ENCODE results near the gene DPPA4.
"Not testable (repeated sequence)": the region's sequence is repeated elsewhere in the genome, so short reads cannot be mapped to it uniquely, and the experiment has no call there.

Gene DPPA4, protein sequence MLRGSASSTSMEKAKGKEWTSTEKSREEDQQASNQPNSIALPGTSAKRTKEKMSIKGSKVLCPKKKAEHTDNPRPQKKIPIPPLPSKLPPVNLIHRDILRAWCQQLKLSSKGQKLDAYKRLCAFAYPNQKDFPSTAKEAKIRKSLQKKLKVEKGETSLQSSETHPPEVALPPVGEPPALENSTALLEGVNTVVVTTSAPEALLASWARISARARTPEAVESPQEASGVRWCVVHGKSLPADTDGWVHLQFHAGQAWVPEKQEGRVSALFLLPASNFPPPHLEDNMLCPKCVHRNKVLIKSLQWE

DNA sequence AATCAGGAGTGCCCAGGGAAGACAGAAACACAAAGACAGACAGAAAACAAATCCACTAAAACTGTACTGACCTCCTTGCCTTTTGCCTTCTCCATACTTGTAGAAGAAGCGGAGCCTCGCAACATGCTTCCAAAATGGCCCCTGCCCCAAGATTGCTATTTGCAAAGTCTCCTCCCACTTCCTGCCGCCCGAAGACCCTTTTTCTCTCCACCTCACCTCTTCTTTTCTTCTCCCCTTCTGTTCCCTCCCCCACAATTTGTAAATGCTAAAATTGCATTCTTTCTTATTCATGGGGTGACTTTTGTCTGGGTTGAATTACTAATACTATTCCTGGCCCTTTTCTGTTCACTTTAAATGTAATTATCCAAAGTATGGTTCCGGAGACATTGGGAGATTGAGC lies at the start of gene DPPA4:
DPPA4 (minus strand) TSS at position 154 of the 400 bp plus-strand sequence; CDS start at position 125, 29 bp downstream.
- DNase-seq: no peak

DNA sequence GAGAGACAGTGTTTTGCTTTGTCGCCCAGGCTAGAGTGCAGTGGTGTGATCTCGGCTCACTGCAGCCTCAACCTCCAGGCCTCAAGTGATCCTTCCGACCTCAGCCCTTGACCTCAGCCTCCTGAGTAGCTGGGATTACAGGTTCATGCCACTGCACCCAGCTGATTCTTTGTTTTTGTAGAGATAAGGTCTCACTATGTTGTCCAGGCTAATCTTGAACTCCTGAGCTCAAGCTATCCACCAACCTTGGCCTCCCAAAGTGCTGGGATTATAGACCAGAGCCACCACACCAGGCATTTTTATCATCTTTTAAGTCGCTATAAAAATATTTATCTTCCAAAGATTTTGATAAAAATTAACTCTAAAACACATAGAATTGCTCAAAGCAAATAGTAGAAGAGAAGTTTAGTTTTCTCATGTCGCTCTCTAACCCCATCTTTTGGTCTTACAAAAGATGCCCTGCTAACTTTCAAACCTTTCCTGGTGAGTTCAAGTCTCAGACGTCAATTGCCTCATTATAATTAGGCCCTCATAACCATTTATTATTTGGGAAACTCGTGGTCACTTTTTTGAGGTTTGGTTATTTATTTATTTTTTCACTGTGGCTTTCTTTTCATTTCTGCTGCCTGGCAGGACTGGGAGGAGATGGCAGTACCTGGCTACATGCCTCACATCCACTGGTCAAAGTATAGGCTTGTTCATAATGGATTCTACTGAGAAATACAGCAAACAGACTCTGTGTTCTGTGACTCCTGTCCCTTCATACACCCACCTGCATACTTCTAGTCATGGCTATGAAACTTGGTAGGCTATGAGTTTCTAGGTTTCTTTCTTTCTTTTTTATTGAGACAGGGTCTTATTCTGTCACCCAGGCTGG lies 48.3 kb upstream of the DPPA4 start:
- DNase-seq: no peak

DNA sequence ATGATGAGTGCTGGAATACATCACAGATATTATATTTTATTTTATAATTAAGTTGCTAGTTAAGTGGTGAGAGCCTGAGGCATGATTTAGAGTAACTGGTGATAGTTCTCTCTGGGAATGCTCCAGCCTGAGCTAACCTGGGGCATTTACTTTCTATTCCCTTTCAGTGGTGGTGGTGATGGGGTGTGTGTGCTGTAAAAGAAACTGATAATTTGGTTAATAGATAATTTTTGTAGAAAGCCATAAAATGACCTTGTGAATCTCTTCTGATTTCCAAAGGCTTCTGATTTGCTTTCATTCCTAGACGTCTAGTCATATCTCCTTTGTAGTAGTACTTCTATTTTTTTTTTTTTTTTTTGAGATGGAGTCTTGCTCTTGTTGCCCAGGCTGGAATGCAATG lies 46.8 kb upstream of the DPPA4 start:
- DNase-seq: no peak

DNA sequence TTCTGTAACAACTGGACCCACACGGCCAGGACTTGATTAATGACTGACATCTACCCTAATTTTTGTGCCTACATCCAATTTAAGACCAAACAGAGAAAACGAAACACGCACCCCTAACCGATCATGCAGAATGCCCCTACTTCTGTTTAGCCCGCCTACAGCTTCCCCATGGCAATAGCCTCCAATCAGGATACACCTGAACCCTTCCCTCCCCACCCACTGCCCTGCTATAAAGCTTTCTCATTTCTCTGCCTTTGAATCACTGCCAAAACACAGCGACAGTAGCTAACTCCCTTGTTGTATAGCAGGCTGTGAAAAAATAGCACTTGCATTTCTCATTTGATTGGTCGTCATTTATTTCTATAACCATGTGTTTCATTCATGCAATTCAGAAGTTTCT lies 45.2 kb upstream of the DPPA4 start:
- no peak for DNase-seq

DNA sequence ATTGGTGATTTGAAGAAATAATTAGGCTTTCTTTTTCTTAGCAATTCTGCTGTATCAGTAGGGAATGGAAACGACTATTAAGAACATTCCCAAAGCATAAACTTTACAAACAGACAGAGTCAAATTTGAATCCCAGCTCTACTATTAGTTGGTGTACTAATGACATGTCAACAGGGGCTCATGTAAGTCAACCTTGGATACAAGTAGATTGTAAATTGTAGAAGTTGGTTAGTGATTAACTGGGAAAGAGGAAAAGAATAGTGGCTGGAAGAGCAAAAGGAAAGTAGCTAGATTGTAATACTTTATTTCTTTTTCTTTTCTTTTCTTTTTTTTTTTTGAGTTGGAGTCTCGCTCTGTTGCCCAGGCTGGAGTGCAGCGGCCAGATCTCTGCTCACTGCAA lies 38.6 kb upstream of the DPPA4 start:
- no peak for DNase-seq

DNA sequence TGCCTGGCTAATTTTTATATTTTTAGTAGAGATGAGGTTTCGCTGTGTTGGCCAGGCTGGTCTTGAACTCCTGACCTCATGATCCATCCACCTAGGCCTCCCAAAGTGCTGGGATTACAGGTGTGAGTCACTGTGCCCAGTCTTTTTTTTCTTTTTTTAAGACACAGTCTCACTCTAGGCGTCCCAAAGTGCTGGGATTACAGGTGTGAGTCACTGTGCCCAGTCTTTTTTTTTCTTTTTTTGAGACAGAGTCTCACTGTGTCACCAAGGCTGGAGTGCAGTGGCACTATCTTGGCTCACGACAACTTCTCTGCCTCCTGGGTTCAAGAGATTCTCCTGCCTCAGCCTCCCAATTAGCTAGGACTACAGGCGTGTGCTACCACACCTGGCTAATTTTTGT lies 37.1 kb upstream of the DPPA4 start:
- not testable (repeated sequence) for DNase-seq

DNA sequence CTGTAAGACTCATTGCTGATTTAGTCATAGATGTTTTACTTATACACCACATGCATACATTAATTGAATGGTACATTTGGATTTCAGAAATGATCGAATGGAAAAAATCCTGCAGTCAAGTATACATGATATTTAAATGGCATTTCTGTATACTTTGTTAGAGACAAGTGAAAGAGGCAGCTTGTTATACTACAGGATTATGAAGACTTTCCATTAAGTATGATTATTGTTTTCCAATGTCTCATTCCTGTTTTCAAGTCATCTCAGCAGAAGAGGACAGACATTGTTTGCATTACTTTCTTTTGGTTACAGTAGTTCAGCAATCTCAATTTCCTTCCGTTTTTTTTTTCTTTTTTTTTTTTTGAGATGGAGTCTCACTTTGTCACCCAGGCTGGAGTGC lies 36.6 kb upstream of the DPPA4 start:
- no peak for DNase-seq

DNA sequence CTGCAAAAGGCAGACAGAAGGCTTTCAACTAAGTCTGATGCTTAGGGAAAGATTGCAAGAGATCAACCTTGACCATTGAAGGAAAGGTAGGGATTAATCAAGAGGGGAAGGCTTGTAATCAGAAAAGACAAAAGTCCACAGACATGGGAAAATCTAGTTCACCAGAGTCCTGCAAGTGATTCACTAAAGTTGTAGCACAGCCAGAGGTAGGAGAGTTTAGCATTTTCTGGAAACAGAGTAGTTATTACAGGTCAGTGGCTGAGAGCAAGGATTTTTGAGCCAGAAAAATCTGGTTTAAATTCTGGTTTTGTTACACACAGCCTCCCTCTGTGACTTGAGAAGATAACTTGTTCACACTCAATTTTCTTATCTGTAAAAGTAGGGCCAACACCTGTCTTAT lies 35.3 kb upstream of the DPPA4 start:
- no peak for DNase-seq

DNA sequence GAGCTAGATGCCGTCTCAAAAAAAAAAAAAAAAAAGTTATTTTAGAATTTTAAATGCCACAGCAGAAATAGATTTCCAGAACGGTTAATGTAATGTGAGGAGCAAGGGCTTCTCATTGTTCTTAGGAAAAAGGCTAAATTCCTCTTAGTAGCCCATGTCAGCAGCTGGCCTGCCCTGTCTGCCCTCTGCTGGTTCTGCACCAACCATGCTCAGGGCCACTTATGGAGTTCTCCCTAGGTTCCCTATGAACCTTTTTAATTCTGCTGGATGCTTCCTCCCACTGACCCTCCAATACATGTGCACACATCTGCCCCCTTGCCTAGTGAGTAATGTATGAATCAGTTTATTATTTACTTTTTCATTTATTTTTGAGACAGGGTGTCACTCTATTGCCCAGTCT lies 32.2 kb upstream of the DPPA4 start:
- no peak for DNase-seq

DNA sequence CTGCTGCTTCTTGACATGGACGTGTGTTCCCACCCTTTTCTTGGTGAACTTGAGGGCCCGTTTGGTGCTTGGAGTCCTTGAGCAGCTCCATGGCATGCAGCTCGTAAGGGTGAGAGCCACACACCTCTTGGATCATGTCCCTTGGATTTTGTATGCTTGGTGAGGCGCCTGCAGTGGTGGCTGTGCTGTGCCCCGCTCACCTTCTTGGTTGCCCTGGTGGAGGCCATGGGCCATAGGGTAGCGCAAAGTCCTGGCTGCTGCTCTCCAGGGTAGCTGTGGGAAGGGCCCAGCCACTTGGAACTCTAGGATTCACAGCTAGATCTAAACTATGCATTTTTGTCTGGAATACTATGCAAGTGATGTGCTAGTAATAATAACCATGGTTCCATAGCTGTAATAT lies 26.7 kb upstream of the DPPA4 start:
- no peak for DNase-seq

DNA sequence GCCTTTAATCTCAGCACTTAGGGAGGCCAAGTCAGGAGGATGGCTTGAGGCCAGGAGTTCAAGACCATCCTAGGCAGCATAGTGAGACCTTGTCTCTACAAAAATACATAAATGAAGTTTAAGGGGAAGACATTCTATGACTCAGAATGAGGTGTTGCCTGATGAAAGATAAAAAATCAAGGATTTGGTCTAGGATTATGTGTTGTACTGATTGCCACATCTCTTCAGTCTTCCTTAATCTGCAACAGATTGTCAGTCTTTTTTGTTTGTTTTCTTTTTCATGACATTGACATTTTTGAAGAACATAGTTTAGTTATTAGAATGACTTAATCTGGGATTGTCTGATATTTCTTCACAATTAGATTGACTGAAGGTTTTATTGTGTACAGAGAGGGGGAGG lies 26.3 kb upstream of the DPPA4 start:
- DNase-seq: no peak

DNA sequence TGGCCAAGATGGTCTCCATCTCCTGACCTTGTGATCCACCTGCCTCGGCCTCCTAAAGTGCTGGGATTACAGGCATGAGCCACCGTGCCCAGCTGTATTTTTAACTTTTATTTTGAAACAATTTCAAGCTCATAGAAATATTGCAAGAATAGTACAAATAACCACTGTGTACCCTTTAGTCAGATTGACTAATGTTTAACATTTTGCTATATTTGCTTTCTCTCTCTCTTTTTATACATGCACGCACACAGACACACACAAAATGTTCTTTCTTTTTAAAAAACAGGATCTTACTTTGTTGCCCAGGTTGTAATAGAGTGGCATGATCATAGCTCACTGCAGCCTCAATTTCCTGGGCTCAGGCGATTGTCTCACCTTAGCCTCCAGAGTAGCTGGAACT lies 25.5 kb upstream of the DPPA4 start:
- DNase-seq: no peak

DNA sequence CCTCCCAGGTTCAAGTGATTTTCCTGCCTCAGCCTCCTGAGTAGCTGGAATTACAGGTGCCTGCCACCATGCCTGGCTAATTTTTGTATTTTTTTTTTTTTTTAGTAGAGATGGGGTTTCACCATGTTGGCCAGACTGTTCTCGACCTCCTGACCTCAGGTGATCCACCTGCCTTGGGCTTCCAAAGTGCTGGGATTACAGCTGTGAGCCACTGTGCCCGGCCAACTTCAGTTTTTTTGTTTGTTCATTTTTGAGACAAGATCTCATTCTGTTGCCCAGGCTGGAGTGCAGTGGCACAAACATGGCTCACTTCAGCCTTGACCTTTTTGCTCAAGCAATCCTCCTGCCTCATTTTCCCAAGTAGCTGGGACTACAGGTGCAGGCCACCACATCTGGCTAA lies 21.5 kb upstream of the DPPA4 start:
- DNase-seq: not testable (repeated sequence)

DNA sequence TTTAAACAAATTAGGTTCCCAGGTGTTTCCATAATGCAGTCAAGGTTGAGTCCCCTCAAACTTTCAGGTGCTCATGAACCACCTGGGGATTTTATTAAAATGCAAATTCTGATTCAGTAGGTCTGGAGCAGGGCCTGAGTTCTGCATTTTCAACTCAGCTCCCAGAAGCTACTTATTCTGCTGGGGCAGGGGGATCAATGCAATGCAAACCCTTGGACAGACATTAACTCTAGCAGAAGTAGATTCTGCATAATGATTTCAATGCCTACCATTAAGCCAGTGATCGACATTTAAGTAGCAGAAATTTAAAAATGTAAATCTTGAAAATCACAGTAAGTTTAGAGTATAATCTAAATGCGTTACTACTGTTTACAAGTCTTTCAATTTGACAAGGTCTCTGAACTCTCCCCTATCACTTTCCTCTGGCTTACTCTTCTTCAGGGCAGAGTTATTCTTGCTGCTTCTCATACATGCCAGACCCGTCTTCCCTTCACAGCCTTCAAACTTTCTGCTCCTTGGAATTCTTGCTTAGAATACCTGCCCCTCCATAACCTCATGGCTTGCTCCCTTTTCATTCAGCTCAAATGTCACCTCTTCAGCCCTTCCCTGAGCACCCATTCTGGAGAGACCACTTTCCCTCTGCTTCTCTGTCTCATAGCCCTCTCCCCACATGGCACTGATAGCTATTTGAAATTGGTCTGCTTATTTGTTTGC lies 19.3 kb upstream of the DPPA4 start:
- no peak for DNase-seq

DNA sequence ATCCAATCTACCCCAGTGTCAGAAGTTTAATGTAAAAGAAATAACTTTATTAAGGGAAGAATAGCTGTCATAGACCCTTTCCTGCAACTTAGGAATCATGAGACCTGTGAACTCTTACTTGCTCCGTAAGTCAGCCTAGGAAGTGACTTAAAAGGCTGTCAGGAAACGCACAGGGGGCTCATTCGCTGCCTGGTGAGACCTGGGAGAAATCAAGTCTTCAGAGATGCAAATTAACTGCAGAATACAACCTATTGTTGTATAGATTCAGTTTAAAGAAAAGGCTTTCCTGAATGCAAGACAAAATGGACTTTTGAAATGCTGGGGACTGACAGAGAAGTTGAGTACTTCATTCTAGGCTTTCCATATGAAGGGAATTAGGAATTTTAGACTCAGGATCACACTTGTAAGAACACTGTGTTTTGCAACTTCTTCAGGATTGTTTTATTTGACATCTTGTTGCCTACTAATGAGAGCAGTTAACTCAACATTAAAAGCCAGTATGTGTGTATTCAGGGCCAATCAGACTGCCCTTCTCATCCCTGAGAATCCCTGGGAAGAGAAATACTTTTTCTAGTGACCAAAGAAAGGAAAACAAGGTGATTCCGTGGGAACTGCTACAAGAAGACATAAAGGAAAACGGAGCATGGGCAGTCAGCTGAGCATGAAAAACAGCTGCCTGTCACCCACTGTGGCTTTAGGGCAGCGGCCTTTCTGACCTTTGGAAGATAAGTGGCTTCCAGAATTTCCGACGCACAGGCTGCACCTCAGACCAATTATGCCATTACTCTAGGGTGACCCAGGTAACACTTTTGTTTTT lies 18.5 kb upstream of the DPPA4 start:
- no peak for DNase-seq

DNA sequence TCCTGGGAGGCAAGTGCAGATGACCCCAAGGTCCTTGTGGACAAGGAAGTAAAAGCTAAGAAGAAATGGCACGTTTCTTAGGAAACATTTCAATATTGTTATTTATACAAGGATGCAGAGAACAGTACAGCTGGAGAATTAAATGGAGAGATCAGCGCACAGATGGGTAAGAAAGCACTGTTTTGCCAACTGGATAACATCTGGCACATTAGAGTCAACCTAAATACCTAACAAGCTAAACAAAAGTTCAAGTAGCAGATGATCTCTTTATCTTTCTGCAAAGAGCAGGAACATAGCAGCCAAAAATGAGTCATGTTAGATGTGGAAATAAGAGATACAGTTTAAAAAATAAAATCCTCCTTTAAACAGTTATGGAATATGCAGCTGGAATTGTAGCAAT lies 15.7 kb upstream of the DPPA4 start:
- DNase-seq: no peak

DNA sequence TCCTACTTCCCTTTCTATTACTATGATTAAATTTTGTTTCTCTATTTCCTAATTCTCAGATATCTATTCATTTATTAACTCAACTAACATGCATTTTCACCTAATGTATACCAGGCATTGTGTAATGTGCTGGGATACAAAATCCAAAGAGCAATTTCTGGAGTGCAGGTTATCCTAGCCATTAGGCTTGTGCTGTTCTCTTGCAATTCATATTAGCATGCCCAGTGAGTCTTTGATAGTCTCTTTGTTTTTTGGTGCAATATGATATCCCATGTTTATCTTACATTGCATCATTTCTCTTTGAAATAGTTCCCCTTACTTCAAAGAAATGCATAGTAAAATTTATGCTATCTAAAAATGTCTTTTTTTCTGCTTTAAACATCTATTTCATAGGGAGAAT lies 13.9 kb upstream of the DPPA4 start:
- DNase-seq: no peak

DNA sequence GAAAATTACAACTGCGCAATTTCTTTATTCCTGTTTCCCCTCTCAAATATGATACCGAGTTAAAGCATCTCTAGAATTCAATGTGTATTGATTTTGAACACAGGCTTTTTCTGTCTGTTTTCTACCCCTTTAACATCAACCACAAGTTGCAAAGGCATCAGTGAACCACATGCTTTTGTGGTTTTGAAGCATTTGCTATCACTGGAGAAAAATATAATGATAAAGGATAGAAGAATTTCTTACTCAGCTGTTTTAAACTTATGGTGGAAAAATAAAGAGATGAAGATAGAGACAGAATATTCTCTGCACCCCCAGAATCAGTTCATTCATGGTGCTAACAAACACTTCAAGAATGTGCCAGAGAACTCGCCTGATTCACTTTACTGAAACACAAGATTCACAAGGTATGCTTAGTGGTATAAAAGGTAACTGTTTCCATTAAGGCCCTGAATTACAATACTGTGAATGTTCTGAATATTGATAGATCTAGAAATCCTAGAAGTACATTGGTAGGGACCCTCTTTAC lies 9.5 kb upstream of the DPPA4 start:
- no peak for DNase-seq

DNA sequence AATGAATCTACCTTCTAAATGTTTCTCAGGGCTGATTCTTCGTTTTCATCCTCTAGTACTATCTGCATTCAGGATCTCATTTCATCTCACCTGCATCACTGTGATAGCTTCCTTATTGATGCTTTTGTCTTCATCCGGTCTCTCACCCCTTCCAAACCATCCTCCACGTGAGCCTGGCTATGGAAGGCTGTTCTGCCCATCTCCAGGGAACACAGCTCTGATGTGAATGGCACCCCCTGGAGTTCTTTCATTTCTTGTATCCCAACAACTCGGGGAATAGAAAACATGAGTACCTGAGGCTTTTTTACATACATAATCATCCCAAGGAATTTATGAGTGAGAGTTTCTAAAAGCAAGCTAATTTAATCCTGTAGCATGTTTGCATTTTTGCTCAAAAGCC lies 8.8 kb upstream of the DPPA4 start:
- DNase-seq: no peak

DNA sequence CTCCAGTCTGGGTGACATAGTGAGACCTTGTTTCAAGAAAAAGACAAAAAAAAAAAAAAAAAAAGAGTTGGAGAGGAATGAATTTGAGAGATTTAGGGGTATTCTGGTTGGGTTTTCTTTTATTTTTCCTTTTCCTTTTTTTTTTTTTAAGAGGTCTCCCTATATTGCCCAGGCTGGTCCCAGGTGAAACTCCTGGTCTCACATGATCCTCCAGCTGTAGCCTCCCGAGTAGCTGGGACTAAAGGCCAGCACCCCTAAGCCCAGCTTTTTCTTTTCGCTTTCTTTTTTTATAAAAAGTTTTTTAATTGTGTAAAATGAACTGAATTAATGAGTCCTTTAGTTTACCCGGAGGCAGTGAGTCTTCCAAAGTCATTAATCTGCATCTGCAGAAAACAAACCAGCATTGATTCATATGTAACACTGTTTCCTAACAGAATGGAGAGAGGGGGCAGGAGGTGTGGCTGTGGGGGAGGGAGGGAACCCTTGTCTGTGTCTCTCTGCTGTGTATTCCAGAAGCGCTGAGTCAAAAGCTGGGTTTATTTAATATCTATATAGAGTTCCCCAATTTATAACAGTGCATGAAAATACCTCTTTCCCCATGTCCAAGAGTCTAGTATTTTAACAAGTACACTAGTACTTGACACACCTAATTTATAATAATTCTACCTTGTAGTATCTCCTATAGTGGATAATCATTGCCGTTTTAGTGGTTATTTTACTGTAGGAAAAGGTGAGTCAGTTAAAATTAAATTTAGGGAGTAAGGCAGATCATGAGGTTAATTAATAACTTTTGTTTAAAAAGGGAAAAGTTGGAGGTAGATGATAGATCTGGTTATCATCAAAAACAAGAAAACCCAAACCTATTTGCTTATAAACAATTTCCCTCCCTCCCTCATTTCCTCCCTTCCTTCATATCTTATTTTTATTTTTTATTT lies 2.6 kb upstream of the DPPA4 start:
- DNase-seq: no peak

DNA sequence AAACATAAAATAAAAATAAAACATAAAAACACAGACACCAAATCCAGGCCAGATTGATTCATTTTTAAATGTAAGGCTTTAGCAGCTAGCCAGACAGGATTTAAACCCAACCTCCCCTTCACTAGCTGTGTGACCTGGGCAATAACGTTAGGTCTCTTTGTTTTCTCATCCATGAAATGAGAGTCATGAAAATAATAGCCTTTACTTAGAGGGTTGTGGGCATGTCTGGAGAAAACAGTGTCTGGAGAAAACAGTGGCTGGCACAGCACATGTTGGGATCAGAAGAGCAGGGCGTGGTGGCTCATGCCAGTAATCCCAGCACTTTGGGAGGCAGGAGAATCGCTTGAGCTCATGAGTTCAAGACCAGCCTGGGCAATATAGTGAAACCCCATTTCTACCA lies 1.9 kb upstream of the DPPA4 start:
- no peak for DNase-seq

DNA sequence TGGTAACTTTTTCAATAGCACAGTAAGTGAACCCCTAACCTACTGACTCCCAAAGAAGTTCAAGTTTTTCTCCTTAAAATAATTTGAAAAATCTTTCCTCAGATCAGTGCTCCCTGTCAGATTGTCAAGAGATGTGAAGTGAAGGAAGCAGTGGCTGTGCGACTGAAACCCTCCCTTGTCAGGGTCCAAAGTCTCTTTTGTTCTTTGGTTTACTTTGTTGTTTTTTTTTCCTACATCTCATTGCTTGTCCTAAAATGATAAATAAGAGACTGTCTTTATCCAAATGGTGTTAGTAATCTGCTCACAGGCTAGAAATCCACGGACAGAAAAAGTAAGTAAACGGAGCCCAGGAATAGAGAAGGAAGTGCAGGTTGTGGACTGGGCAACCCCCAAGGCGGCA lies 976 bp upstream of the DPPA4 start:
- no peak for DNase-seq
